Panc1 (cell line): ENCODE data around the gene LCORL. TPM values are rescaled to one million over a fixed set of nuclear protein-coding genes. Genes with fewer than 3 reads are reported as not detected.

Experiments
- ATAC-seq: fragments of 200-7000 bp; cut with Tn5 transposase; 2 replicates; pipeline ENCODE4 v1.9.1; 2020; ENCODE audit warnings: mild to moderate bottlenecking, moderate library complexity
- BruUV-seq: library from RNA; stranded (reverse); fragments of 400-500 nt; replicated peaks from 2 replicates; lab custom pipeline; 2021; lab: Mats Ljungman, UMichigan
- CTCF ChIA-PET: fragments of 300-600 bp; sonication (Branson Sonifier 250); formaldehyde crosslinking; loops from one replicate; lab custom pipeline; 2022; ENCODE audit warnings: antibody characterized with exemption; lab: Charles Lee
- POLR2A ChIA-PET: fragments of 300-600 bp; sonication (Branson Sonifier 250); formaldehyde crosslinking; loops from one replicate; lab custom pipeline; 2022; ENCODE audit warnings: antibody characterized with exemption; lab: Charles Lee
- DNase-seq: peaks from one replicate; pipeline ENCODE4 v3.0.0-alpha.2; 2010; ENCODE audit warnings: low read depth, low spot score
- H3K27ac ChIP-seq: 2 replicates; pipeline ENCODE4 v1.5.1; 2011; ENCODE audit warnings: mild to moderate bottlenecking, low read length, inconsistent platforms
- H3K27me3 ChIP-seq: fragments of 200-500 bp; sonication (Bioruptor generic); 2 replicates; pipeline ENCODE4 v1.6.0; 2014; ENCODE audit warnings: low read length, inconsistent platforms; ENCODE audit not compliant: control insufficient read depth, insufficient read depth
- H3K36me3 ChIP-seq: fragments of 200-500 bp; sonication (Bioruptor generic); 2 replicates; pipeline ENCODE4 v1.5.1; 2014; ENCODE audit warnings: inconsistent platforms, mild to moderate bottlenecking, low read length, moderate library complexity; ENCODE audit not compliant: control insufficient read depth, insufficient read depth
- H3K4me1 ChIP-seq: 2 replicates; pipeline ENCODE4 v1.5.1; 2011; ENCODE audit warnings: inconsistent platforms, mild to moderate bottlenecking, low read length, moderate library complexity; ENCODE audit not compliant: control insufficient read depth, insufficient read depth
- H3K4me3 ChIP-seq, 2 experiments: 2 replicates each; pipeline ENCODE4 v1.5.1; 2011 to 2012; ENCODE audit warnings: low read depth in 2 of 2, low read length in 2 of 2, mild to moderate bottlenecking in 2 of 2, inconsistent platforms in 1 of 2, moderate library complexity in 1 of 2
- H3K9me3 ChIP-seq: fragments of 200-500 bp; sonication (Bioruptor generic); 2 replicates; pipeline ENCODE4 v1.5.1; 2014; ENCODE audit warnings: low read depth, mild to moderate bottlenecking, inconsistent platforms, low read length, moderate library complexity; ENCODE audit not compliant: control insufficient read depth, insufficient read depth
- POLR2AphosphoS5 ChIP-seq: IDR thresholded peaks from 2 replicates; pipeline ENCODE4 v1.6.1; 2012; ENCODE audit warnings: mild to moderate bottlenecking, low read depth, low read length, moderate library complexity
- SIN3A ChIP-seq: IDR thresholded peaks from 2 replicates; pipeline ENCODE4 v1.6.1; 2012; ENCODE audit warnings: low read depth, mild to moderate bottlenecking, low read length, moderate library complexity, borderline replicate concordance; ENCODE audit not compliant: insufficient read depth
- TCF7L2 ChIP-seq: IDR thresholded peaks from 2 replicates; pipeline ENCODE4 v1.6.1; 2011; ENCODE audit warnings: mild to moderate bottlenecking, low read depth, low read length, inconsistent platforms
- in situ Hi-C: cut with HindIII; loops from 2 replicates; pipeline ENCODE4 v1.10.0; 2016; ENCODE audit warnings: low sequenced_read_pairs, low pct_unique_long_range_greater_than_20kb
- intact Hi-C: fragments of 100-400 bp; cut with micrococcal nuclease; formaldehyde crosslinking; loops from one replicate; pipeline ENCODE4 v1.10.0; 2022; ENCODE audit not compliant: unreplicated experiment
- total RNA-seq: library from RNA; stranded (reverse); gene quantifications from one replicate; pipeline ENCODE4 v1.2.1, GENCODE V29; 2021; ENCODE audit not compliant: unreplicated experiment
- TF ChIP-seq, protein P1 (sequence below): fragments of 450-650 bp; IDR thresholded peaks from 2 replicates; pipeline ENCODE4 v1.5.1; 2017; ENCODE audit warnings: mild to moderate bottlenecking
- TF ChIP-seq, protein P2 (sequence below), 2 experiments: IDR thresholded peaks; 2 replicates each; pipeline ENCODE4 v1.6.1; 2011 to 2012; ENCODE audit warnings: low read depth in 2 of 2, control low read depth in 1 of 2, low read length in 1 of 2, mild to moderate bottlenecking in 1 of 2, moderate library complexity in 1 of 2; ENCODE audit not compliant: insufficient read depth in 1 of 2

LCORL gene
- total RNA-seq, 1 experiment from 2014 or later = 17.5 TPM

DNA sequence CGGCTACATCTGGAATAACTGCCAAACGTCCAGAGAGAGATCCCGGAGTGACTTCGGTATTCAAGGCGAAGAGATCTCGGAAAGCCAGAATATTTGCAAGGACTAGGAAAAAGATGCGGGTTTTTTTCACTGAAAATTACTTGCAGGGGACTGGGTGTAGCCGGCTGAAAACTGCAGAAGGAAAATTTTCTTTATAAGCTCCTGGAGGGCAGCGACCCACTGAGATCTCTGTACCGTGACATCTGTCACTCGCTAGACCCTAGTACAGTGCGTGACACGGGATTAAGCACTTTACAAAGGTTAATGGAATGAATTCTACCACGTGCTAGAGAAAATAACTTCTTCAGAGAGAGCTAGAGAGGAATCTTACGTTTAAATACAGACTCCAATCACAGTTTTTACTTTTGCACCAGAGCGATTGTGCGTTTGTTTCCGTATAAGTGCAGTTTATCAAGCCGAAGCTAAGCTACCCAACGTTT, 1.1 kb upstream of the LCORL start:
- H3K36me3 ChIP-seq = no peaks in the 10 kb centered on the region; the same call in 1 of the 2 replicates
- H3K4me1 ChIP-seq = peaks cover 5% of the 10 kb centered on the region; the same call in 1 of the 2 replicates
- peaks cover 4% of the 10 kb centered on the region for H3K27me3 ChIP-seq
- CTCF ChIA-PET = no interaction called here
- peak overlapping the region; percentile 87 to 93 for H3K4me3 ChIP-seq
- TF ChIP-seq POLR2AphosphoS5 (no peak), SIN3A (no peak), TCF7L2 (no peak)
- TF ChIP-seq, protein P1, sequence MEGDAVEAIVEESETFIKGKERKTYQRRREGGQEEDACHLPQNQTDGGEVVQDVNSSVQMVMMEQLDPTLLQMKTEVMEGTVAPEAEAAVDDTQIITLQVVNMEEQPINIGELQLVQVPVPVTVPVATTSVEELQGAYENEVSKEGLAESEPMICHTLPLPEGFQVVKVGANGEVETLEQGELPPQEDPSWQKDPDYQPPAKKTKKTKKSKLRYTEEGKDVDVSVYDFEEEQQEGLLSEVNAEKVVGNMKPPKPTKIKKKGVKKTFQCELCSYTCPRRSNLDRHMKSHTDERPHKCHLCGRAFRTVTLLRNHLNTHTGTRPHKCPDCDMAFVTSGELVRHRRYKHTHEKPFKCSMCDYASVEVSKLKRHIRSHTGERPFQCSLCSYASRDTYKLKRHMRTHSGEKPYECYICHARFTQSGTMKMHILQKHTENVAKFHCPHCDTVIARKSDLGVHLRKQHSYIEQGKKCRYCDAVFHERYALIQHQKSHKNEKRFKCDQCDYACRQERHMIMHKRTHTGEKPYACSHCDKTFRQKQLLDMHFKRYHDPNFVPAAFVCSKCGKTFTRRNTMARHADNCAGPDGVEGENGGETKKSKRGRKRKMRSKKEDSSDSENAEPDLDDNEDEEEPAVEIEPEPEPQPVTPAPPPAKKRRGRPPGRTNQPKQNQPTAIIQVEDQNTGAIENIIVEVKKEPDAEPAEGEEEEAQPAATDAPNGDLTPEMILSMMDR = no peak
- TF ChIP-seq, protein P2, sequence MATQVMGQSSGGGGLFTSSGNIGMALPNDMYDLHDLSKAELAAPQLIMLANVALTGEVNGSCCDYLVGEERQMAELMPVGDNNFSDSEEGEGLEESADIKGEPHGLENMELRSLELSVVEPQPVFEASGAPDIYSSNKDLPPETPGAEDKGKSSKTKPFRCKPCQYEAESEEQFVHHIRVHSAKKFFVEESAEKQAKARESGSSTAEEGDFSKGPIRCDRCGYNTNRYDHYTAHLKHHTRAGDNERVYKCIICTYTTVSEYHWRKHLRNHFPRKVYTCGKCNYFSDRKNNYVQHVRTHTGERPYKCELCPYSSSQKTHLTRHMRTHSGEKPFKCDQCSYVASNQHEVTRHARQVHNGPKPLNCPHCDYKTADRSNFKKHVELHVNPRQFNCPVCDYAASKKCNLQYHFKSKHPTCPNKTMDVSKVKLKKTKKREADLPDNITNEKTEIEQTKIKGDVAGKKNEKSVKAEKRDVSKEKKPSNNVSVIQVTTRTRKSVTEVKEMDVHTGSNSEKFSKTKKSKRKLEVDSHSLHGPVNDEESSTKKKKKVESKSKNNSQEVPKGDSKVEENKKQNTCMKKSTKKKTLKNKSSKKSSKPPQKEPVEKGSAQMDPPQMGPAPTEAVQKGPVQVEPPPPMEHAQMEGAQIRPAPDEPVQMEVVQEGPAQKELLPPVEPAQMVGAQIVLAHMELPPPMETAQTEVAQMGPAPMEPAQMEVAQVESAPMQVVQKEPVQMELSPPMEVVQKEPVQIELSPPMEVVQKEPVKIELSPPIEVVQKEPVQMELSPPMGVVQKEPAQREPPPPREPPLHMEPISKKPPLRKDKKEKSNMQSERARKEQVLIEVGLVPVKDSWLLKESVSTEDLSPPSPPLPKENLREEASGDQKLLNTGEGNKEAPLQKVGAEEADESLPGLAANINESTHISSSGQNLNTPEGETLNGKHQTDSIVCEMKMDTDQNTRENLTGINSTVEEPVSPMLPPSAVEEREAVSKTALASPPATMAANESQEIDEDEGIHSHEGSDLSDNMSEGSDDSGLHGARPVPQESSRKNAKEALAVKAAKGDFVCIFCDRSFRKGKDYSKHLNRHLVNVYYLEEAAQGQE (IDR thresholded peaks at IDR 0.05; ENCODE audit: insufficient read depth in 1 of 2, low read depth in 2 of 2, low read length in 1 of 2) = no peak
- no peak for ATAC-seq
- POLR2A ChIA-PET = no interaction called here
- no peak overlapping the region for H3K27ac ChIP-seq
- BruUV-seq = no TSS peak
- H3K9me3 ChIP-seq = no peaks in the 10 kb centered on the region
- in situ Hi-C loops = no loop called here
- intact Hi-C loops = no loop called here
- DNase-seq = no peak

DNA sequence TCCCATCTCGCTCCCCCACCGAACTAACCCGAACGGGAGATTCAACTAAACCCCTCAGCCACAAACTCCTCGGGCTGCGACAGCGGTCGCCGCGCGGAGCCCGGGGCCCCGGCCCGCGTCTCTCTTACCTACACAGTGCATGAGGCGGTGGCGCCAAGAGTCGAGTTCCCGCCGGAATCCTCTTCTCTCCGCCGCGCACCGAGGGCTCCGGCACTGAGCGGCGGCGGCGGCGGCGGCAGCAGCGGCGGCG, 160 bp downstream of the LCORL start:
- intact Hi-C loops = no loop called here
- Histone ChIP-seq H3K9me3 (no peaks in the 10 kb centered on the region), H3K27me3 (peaks cover 4% of the 10 kb centered on the region), H3K36me3 (no peaks in the 10 kb centered on the region; the same call in 1 of the 2 replicates), H3K4me3 (peak overlapping the region; percentile 87 to 93), H3K27ac (peak overlapping the region; percentile 48; the same call in 1 of the 2 replicates), H3K4me1 (peaks cover 5% of the 10 kb centered on the region; the same call in 1 of the 2 replicates)
- in situ Hi-C loops = no loop called here
- TF ChIP-seq POLR2AphosphoS5 = no peak
- ATAC-seq (no peak), DNase-seq (no peak)
- ChIA-PET POLR2A (interaction anchor here (0.6 kb wide), 1 partner anchor 174 kb away, joined by 4 read pairs; no protein-coding TSS in a partner anchor), CTCF (no interaction called here)
- no TSS peak for BruUV-seq

DNA sequence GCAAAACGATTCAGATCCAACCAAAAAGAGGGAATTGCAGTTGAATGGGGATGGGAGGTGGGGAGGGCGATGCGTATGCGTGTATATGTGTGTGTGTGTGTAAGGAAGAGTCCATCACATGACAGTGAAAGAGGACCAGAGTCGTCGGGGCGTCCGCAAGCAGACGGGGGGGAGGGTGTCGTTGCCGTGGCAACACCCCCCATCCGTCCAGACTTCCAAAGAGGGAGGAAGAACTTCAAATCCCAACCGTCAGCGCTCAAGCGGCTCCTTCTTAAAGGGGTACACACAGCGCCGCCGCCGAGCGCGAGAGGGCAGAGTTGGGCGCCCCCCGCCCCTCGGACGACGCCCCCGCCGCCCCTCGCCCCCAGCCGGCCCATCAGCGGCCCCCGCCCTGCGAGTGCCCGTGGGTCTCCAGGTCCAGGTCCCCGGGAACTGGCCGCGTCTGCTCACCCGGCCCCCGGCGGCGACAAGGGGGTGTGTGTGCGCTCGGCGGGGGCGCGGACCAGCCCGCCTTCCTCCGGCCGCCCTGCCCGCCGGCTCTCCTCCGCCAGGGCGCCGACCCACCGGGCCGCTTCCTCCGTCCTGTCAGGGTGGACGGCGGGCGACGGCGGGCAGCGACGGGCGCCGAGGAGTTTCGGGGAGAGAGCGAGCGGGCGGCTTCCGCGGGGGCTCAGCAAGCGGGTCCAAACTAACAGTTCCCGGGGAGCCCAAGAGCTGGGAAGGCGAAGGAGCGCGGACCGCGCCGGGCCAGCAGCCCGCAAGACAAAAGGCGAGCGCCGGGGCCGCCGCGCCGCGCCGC, 685 bp downstream of the LCORL start:
- BruUV-seq = no TSS peak
- CTCF ChIA-PET = no interaction called here
- POLR2A ChIA-PET = no interaction called here

More for the DNA sequence above, 685 bp downstream of the LCORL start:
- H3K4me1 ChIP-seq = peaks cover 5% of the 10 kb centered on the region; the same call in 1 of the 2 replicates
- TF ChIP-seq, protein P1 = 0 out of 2 replicates have a peak, but pooled peaks have one; percentile 4
- TF ChIP-seq, protein P2 (IDR thresholded peaks at IDR 0.05; ENCODE audit: insufficient read depth in 1 of 2, low read depth in 2 of 2, low read length in 1 of 2) = no peak
- H3K27ac ChIP-seq = peak overlapping the region; percentile 90
- no peaks in the 10 kb centered on the region; the same call in 1 of the 2 replicates for H3K36me3 ChIP-seq
- in situ Hi-C loops (no loop called here), intact Hi-C loops (no loop called here)
- H3K27me3 ChIP-seq = peaks cover 4% of the 10 kb centered on the region
- no peaks in the 10 kb centered on the region for H3K9me3 ChIP-seq
- H3K4me3 ChIP-seq = peak overlapping the region; percentile 87 to 93
- no peak for DNase-seq
- peak; percentile 76 for ATAC-seq
